OCI-LY3 (cell line): ENCODE measurements around the gene AFF1.

Experiments
- H2AFZ ChIP-seq: fragments of 200-600, 300-600 bp; shearing (Covaris generic); 2 replicates; pipeline ENCODE4 v1.6.0; 2014; ENCODE audit warnings: antibody characterized with exemption, low read depth, low read length
- H3K27ac ChIP-seq: fragments of 200-600, 300-600 bp; sonication (generic); 2 replicates; pipeline ENCODE4 v1.5.1; 2014; ENCODE audit warnings: mild to moderate bottlenecking, low read length, moderate library complexity, mixed read lengths
- H3K27me3 ChIP-seq: fragments of 200-600, 300-600 bp; sonication (generic); 2 replicates; pipeline ENCODE4 v1.6.1; 2014; ENCODE audit warnings: low read depth, low read length, mixed read lengths
- H3K36me3 ChIP-seq: fragments of 200-600, 300-600 bp; sonication (generic); replicated peaks from 2 replicates; pipeline ENCODE3; 2014; ENCODE audit warnings: low read depth, low read length, mixed read lengths
- H3K4me1 ChIP-seq: fragments of 300-600, 200-600 bp; sonication (generic); 2 replicates; pipeline ENCODE4 v1.6.1; 2014; ENCODE audit warnings: low read length, mixed read lengths
- H3K4me2 ChIP-seq: fragments of 200-600, 300-600 bp; sonication (generic); 2 replicates; pipeline ENCODE4 v1.6.1; 2014; ENCODE audit warnings: low read length, mixed read lengths
- H3K4me3 ChIP-seq: fragments of 300-600, 200-600 bp; sonication (generic); 2 replicates; pipeline ENCODE4 v1.5.1; 2014; ENCODE audit warnings: antibody characterized with exemption, mild to moderate bottlenecking, low read length, moderate library complexity
- H3K79me2 ChIP-seq: fragments of 300-600, 200-600 bp; shearing (Covaris generic); 2 replicates; pipeline ENCODE4 v1.6.1; 2014; ENCODE audit warnings: mild to moderate bottlenecking, low read length, mixed read lengths
- H3K9ac ChIP-seq: fragments of 300-600, 200-600 bp; shearing (Covaris generic); 2 replicates; pipeline ENCODE4 v1.6.0; 2014; ENCODE audit warnings: mild to moderate bottlenecking, low read length, moderate library complexity
- H3K9me3 ChIP-seq: fragments of 200-600, 300-600 bp; shearing (Covaris generic); 2 replicates; pipeline ENCODE4 v1.6.1; 2014; ENCODE audit warnings: low read length, mixed read lengths; ENCODE audit not compliant: insufficient read depth
- H4K20me1 ChIP-seq: fragments of 200-600, 300-600 bp; sonication (generic); 2 replicates; pipeline ENCODE4 v1.6.1; 2016; ENCODE audit warnings: low read length, mixed read lengths; ENCODE audit not compliant: insufficient read depth
- EZH2phosphoT487 ChIP-seq: fragments of 200-600 bp; shearing (Covaris generic); IDR thresholded peaks from 2 replicates; pipeline ENCODE4 v1.6.1; 2018; ENCODE audit warnings: antibody characterized with exemption, mixed run types, low read depth
- TF ChIP-seq, protein P1 (sequence below): fragments of 200-600, 300-600 bp; sonication (generic); IDR thresholded peaks from 2 replicates; pipeline ENCODE4 v1.5.1; 2014; ENCODE audit warnings: antibody characterized with exemption, low read length, low read depth

The AFF1 gene

DNA sequence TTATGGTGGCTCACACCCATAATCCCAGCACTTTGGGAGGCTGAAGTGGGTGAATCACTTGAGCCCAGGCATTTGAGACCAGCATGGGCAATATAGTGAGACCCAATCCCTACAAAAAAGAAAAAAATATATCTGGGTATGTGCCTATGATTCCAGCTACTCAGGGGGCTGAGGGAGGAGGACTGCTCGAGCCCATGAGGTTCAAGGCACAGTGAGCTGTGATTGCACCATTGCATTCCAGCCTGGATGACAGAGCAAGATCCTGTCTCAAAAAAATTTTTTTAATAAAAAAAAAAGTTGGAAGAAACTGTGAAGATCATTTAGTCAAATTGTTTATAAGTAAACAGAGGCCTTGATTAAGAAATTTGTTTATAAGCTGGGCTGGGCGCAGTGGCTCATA is 246.0 kb downstream of the AFF1 start:
- no peaks in the 10 kb centered on the region for H3K36me3 ChIP-seq
- H4K20me1 ChIP-seq: no peaks in the 10 kb centered on the region
- H3K4me1 ChIP-seq: no peaks in the 10 kb centered on the region
- H3K9ac ChIP-seq: no peak overlapping the region
- TF ChIP-seq, protein P1, sequence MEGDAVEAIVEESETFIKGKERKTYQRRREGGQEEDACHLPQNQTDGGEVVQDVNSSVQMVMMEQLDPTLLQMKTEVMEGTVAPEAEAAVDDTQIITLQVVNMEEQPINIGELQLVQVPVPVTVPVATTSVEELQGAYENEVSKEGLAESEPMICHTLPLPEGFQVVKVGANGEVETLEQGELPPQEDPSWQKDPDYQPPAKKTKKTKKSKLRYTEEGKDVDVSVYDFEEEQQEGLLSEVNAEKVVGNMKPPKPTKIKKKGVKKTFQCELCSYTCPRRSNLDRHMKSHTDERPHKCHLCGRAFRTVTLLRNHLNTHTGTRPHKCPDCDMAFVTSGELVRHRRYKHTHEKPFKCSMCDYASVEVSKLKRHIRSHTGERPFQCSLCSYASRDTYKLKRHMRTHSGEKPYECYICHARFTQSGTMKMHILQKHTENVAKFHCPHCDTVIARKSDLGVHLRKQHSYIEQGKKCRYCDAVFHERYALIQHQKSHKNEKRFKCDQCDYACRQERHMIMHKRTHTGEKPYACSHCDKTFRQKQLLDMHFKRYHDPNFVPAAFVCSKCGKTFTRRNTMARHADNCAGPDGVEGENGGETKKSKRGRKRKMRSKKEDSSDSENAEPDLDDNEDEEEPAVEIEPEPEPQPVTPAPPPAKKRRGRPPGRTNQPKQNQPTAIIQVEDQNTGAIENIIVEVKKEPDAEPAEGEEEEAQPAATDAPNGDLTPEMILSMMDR: no peak
- TF ChIP-seq EZH2phosphoT487: no peak
- no peaks in the 10 kb centered on the region for H3K27me3 ChIP-seq
- no peaks in the 10 kb centered on the region for H3K79me2 ChIP-seq
- no peaks in the 10 kb centered on the region for H3K9me3 ChIP-seq
- H2AFZ ChIP-seq: no peak overlapping the region
- H3K4me2 ChIP-seq: no peak overlapping the region
- no peak overlapping the region for H3K4me3 ChIP-seq
- H3K27ac ChIP-seq: no peak overlapping the region

DNA sequence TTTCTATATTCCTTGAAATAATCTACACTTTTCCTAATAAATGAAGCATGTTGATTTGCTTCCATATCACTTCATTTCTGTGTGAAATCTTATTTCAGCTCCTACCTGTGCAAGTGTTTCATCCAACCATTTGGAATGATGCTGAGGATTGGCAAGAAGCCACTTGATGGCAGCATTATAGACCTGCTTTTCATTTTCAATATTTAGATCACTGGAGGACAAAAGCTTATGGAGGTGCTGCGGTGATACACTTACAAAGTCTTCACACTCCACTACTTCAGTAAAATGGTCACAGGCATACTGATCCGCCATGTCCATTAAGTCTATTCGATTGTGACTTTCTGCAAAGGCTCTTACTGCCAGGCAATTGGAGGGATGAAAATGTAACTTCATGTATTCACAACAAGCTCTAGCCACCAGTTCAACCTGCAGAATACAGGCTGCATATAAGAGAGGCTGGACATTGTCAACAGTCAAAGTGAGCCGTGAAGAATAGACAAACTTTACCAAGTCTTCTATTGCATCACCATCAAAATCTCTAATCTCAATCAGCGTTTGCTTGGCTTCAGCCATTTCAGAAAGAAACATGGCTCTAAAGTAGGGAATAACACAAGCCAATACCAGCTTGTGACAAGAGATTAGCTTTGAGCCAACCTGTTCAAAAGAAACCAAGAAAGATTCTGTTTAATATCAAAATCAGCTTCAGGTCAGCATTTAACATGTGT is 250.5 kb downstream of the AFF1 start:
- H3K27ac ChIP-seq: no peak overlapping the region
- H3K36me3 ChIP-seq: no peaks in the 10 kb centered on the region
- no peak overlapping the region for H3K4me2 ChIP-seq
- no peak overlapping the region for H3K4me3 ChIP-seq
- no peaks in the 10 kb centered on the region for H3K79me2 ChIP-seq
- H3K9me3 ChIP-seq: no peaks in the 10 kb centered on the region
- TF ChIP-seq, protein P1: no peak
- no peak for TF ChIP-seq EZH2phosphoT487
- no peak overlapping the region for H2AFZ ChIP-seq
- H3K4me1 ChIP-seq: no peaks in the 10 kb centered on the region
- H3K9ac ChIP-seq: no peak overlapping the region
- no peaks in the 10 kb centered on the region for H4K20me1 ChIP-seq
- no peaks in the 10 kb centered on the region for H3K27me3 ChIP-seq

DNA sequence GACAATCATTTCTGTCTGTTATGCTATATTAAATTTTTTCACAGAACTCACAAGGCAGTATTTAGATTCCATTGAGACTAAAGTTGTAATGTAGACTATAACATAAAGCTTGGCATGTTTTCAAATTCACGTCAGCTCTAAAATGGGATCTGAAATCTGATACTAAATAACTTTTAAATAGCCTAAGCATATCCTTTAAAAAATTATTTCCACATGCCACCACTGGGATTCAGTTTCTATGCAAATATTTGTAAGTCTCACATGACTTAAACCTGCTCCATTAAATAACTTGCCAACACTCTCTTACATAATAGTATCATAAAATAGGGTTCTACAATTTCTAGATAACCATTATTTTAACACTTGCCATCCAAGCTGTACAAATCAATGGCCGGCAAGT is 253.2 kb downstream of the AFF1 start:
- H3K4me1 ChIP-seq: no peaks in the 10 kb centered on the region
- no peaks in the 10 kb centered on the region for H3K36me3 ChIP-seq
- H4K20me1 ChIP-seq: no peaks in the 10 kb centered on the region
- no peak overlapping the region for H3K4me3 ChIP-seq
- TF ChIP-seq, protein P1: no peak
- TF ChIP-seq EZH2phosphoT487: no peak
- no peak overlapping the region for H3K4me2 ChIP-seq
- H2AFZ ChIP-seq: no peak overlapping the region
- H3K27me3 ChIP-seq: no peaks in the 10 kb centered on the region
- no peak overlapping the region for H3K27ac ChIP-seq
- no peaks in the 10 kb centered on the region for H3K9me3 ChIP-seq
- H3K79me2 ChIP-seq: no peaks in the 10 kb centered on the region
- H3K9ac ChIP-seq: no peak overlapping the region

DNA sequence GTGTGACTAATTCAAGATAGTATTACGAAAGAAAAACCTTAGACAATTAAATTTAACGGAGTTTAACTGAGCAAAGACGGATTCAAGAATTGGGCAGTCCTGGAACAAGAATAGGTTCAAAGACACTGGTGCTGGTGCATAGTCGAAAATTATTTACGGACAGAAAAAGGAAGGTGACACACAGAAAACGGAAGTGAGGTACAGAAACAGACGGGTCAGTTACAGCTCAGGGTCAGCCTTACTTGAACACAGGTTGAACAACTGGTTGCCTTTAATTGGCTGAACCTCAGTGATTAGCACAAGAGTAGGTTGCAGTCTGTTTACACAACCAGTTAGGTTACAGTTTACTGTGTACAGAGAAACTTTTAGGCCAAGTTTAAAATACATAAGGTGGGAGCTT is 254.1 kb downstream of the AFF1 start:
- Histone ChIP-seq H3K36me3 (no peaks in the 10 kb centered on the region), H3K79me2 (no peaks in the 10 kb centered on the region)
- no peak for TF ChIP-seq EZH2phosphoT487
- TF ChIP-seq, protein P1: no peak

More for the DNA sequence above, 254.1 kb downstream of the AFF1 start:
- no peak overlapping the region for H2AFZ ChIP-seq
- H3K9me3 ChIP-seq: no peaks in the 10 kb centered on the region
- H3K27ac ChIP-seq: no peak overlapping the region
- H3K4me1 ChIP-seq: no peaks in the 10 kb centered on the region
- no peak overlapping the region for H3K4me3 ChIP-seq
- no peaks in the 10 kb centered on the region for H3K27me3 ChIP-seq
- H3K4me2 ChIP-seq: no peak overlapping the region
- H4K20me1 ChIP-seq: no peaks in the 10 kb centered on the region
- no peak overlapping the region for H3K9ac ChIP-seq
